Measurements from ENCODE around the gene COG1.

The COG1 gene

DNA sequence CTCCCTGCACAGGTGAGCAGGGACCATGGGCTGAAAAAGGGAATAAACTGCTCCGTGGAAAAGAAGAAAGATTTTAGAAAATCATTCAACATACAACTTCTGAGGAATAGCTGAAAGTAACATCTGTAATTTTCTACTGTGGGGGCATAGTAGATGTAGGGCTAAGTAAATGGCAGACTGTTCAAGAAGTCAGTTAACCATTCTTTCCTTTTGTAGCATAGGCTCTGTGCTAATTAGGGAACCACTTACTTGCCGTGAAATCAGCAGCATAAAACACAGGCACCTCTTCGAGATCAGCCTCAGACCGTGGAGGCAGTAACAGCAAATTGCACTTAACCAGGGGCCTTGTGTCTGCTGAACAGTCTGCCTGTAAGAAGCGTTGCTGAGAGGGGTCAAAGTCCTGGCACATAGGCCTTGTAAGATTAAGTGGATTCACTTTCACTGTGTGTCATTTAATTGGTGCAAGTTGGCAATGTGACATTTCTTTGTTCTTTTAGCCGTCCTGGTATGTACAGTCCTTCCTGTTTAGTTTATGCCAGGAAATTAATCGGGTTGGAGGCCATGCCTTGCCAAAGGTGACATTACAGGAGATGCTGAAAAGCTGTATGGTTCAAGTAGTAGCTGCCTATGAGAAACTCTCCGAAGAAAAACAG is 10.4 kb downstream of the COG1 start:
- TF ChIP-seq, protein P1, sequence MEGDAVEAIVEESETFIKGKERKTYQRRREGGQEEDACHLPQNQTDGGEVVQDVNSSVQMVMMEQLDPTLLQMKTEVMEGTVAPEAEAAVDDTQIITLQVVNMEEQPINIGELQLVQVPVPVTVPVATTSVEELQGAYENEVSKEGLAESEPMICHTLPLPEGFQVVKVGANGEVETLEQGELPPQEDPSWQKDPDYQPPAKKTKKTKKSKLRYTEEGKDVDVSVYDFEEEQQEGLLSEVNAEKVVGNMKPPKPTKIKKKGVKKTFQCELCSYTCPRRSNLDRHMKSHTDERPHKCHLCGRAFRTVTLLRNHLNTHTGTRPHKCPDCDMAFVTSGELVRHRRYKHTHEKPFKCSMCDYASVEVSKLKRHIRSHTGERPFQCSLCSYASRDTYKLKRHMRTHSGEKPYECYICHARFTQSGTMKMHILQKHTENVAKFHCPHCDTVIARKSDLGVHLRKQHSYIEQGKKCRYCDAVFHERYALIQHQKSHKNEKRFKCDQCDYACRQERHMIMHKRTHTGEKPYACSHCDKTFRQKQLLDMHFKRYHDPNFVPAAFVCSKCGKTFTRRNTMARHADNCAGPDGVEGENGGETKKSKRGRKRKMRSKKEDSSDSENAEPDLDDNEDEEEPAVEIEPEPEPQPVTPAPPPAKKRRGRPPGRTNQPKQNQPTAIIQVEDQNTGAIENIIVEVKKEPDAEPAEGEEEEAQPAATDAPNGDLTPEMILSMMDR (IDR thresholded peaks at IDR 0.05; ENCODE audit: low read depth, low read length), result no peak
- no peak overlapping the region for H3K4me3 ChIP-seq (ENCODE audit: low read depth, low read length)

DNA sequence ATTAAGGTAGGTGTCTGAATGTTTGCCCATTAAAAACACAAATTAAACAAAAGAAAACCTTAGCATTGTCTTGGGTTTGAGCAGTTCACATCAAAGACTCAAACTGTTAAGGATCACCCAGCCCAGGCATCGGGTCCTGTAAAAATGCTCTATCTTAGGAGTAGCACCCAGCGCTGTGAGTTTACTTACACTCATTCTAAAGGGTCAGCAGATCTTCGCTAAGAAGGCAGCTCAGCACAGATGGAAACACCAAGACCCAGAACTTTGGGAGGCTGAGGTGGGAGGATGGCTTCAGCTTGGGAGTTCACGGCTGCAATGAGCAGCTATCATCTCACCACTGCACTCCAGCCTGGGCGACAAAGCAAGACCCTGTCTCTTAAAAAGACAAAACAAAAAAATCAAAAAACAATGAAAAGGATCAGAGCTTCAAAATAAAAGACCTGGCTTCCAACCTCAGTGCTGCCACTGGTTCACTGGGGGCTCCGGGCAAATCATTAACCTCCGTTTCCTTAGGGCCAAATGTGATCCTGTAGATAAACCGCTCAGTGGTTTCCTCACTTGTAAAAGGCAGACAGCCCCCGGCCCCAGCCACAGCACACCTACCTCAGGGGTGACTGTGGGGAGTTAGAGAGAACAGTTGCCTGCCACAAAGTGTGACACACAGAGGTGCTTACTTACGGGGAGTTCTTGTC is 11.1 kb downstream of the COG1 start:
- TF ChIP-seq, protein P1 (IDR thresholded peaks at IDR 0.05; ENCODE audit: low read depth, low read length), result no peak
- H3K4me3 ChIP-seq (ENCODE audit: low read depth, low read length), result no peak overlapping the region

DNA sequence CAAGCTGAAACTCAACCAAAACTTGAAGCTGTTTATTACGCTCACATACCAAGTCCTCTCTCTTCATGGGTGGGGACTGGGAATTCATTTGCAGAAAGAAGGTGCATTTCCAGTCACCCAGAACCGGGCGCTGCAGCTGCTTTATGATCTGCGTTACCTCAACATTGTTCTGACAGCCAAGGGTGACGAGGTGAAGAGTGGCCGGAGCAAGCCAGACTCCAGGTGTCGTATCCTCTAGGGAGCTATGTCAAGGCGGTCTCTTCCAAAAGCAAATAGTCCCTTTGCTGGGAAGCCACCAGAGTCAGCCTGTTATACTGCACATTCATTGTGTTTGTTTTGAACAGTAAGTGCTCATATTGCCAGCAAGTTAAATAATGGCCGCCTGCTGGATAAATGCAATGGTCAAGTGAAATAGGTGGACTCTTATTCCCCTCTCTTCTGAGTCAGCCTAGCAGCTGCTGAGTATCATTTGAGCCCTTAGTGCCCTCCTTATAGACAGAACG is 12.7 kb downstream of the COG1 start:
- TF ChIP-seq, protein P1 (IDR thresholded peaks at IDR 0.05; ENCODE audit: low read depth, low read length), result no peak
- H3K4me3 ChIP-seq (ENCODE audit: low read depth, low read length), result no peak overlapping the region

DNA sequence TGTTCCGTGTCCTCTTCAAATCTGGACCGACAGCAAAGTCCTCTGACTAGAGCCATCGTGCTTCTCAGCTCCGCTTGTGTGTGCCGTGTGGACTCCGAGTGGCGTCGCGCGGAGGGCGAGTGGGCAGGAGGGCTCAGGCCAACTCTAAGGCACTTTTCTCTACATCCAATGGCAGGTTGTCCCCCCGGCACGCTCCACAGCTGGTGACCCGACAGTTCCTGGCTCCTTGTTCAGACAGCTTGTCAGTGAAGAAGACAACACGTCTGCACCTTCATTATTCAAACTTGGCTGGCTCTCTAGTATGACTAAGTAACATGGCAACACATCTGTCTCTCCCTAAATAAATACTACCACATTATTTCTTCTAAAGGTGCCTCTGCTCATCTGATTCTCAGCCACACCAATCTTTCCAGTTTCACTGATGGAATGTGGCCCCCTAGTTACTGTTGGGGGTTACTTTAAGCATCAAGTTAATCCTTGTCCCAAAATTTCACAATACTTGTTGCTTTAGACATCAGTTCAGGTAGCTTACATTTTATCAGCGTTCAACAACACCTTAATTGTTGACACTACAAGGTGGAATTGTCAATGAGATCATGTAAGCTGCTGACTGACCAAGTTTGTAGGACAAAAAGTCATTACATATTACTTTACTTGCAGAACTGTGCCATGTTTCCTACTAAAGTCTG is 15.4 kb downstream of the COG1 start:
- TF ChIP-seq, protein P1 (IDR thresholded peaks at IDR 0.05; ENCODE audit: low read depth, low read length), result no peak

DNA sequence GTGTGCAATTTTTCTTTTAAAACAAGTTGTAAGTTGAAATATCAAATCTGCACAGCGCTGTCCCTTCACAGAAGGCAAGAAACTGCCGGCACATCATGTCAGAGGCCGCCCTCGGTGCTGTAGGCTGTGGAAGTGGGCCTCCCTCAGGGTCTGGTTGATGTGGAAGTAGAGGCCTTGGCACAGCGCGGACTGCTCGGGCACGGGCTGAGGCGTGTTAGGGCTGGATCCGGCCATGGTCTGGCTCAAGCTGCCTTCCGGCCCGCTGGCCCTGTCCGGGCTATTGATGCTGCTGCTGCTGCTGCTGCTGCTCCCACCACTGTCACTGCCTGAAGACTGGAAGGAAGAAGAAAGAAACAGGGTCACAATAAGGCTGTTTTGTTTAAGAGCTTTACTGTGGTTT is 16.6 kb downstream of the COG1 start:
- H3K4me3 ChIP-seq (ENCODE audit: low read depth, low read length), result no peak overlapping the region
- TF ChIP-seq, protein P1 (IDR thresholded peaks at IDR 0.05; ENCODE audit: low read depth, low read length), result no peak

More for the DNA sequence above, 15.4 kb downstream of the COG1 start:
- H3K4me3 ChIP-seq (ENCODE audit: low read depth, low read length), result no peak overlapping the region

DNA sequence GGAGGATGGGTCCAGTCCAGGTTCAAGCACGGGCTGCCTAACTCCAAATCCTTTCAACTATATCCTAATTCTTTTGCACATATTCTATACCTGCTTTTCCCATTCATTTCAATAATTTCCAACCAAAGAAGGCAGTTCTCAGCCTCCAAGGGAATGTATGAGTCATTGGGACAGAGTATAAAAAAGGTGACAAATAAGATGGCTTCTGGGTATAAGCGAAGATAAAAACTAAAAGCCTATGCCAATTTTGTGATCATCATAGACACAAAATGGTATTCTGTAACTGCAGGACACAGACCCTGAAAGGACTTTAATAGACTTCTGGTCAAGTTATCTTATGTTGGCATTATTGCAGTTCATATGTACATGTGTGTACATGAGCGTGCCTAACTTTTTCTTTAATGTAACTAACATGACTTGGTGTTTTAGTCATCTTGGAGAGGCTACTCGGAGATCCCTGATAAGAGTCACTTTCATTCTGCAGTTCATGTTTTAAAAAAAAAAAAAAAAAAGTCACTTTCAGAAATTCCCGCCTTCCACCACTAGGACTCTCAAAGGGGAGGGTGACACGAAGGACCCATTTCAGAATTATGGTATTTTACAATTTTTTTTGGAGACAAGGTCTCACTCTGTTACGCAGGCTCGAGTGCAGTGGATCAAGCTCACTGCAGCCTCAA is 17.3 kb downstream of the COG1 start:
- TF ChIP-seq, protein P1 (IDR thresholded peaks at IDR 0.05; ENCODE audit: low read depth, low read length), result peak; percentile 44
- no peak overlapping the region for H3K4me3 ChIP-seq (ENCODE audit: low read depth, low read length)
